K562 (cell line): ENCODE measurements around the gene SUSD5. TPM values are rescaled to one million over a fixed set of nuclear protein-coding genes. Genes with fewer than 3 reads are reported as not detected.

Source experiments
- ATAC-seq: fragments of 200-7000 bp; cut with Tn5 transposase; 3 replicates; pipeline ENCODE4 v1.9.1; 2020; ENCODE audit warnings: moderate library complexity
- BruUV-seq: library from RNA; stranded (reverse); fragments of 400-500 nt; replicated peaks from 2 replicates; lab custom pipeline; 2021; lab: Mats Ljungman, UMichigan
- CTCF ChIA-PET: fragments of 300-600 bp; formaldehyde crosslinking; extraction: SDS; loops from one replicate; lab custom pipeline; 2021; ENCODE audit warnings: low intra/inter-chr PET ratio; lab: Yijun Ruan, JAX
- POLR2A ChIA-PET: fragments of 300-600, 350-650 bp; sonication (Branson Sonifier 250); formaldehyde crosslinking; extraction: SDS; loops from one replicate; lab custom pipeline; 2021; ENCODE audit warnings: antibody characterized with exemption, inconsistent platforms; lab: Yijun Ruan, JAX
- DNase-seq, 4 experiments: peaks; one replicate each; pipeline versions ENCODE4 v3.0.0 to v3.0.0-alpha.2; 2011 to 2018; ENCODE audit warnings: low spot score in 3 of 4, mixed read lengths in 3 of 4; ENCODE audit errors: extremely low read depth in 1 of 4
- FAIRE-seq: peaks from 2 replicates; lab custom pipeline; 2011; peaks lifted over from hg19 to GRCh38; lab: Jason Lieb, UNC
- H2AFZ ChIP-seq: 2 replicates; pipeline ENCODE4 v1.6.0; 2011; ENCODE audit warnings: low read depth, low read length, control low read depth, inconsistent platforms
- H3K27ac ChIP-seq: fragments of 200-600 bp; 3 replicates; pipeline ENCODE4 v1.8.0; 2011; ENCODE audit warnings: low read depth, mild to moderate bottlenecking, control low read depth, inconsistent platforms, low read length, moderate library complexity, mixed read lengths; ENCODE audit errors: extremely low read depth
- H3K27me3 ChIP-seq, 2 experiments: fragments of 300-600 bp in 1 of 2; 2 replicates in 1 of 2; 3 replicates in 1 of 2; pipeline versions ENCODE4 v1.6.0 to v1.8.0; 2011; ENCODE audit warnings: inconsistent platforms in 2 of 2, low read length in 2 of 2, mild to moderate bottlenecking in 1 of 2, mixed read lengths in 1 of 2, moderate library complexity in 1 of 2; ENCODE audit not compliant: control insufficient read depth in 2 of 2, insufficient read depth in 2 of 2
- H3K36me3 ChIP-seq: fragments of 300-600 bp; 3 replicates; pipeline ENCODE4 v1.8.0; 2011; ENCODE audit warnings: mild to moderate bottlenecking, low read length, inconsistent platforms; ENCODE audit not compliant: control insufficient read depth, insufficient read depth
- H3K4me1 ChIP-seq, 2 experiments: fragments of 200-600 bp in 1 of 2; replicated peaks in 1 of 2; 2 replicates in 1 of 2; 3 replicates in 1 of 2; pipeline versions ENCODE4 v1.5.1 to v1.8.0; 2011; ENCODE audit warnings: inconsistent platforms in 2 of 2, low read length in 2 of 2, mild to moderate bottlenecking in 1 of 2, mixed read lengths in 1 of 2, moderate library complexity in 1 of 2; ENCODE audit not compliant: control insufficient read depth in 2 of 2, insufficient read depth in 2 of 2
- H3K4me2 ChIP-seq: 2 replicates; pipeline ENCODE4 v1.6.1; 2011; ENCODE audit warnings: low read length, control low read depth, inconsistent platforms, mixed read lengths; ENCODE audit not compliant: insufficient read depth
- H3K4me3 ChIP-seq: fragments of 200-600 bp; sonication (generic), shearing (Covaris generic); 2 replicates; pipeline ENCODE4 v1.5.1; 2016; ENCODE audit warnings: control low read depth, inconsistent platforms
- H3K79me2 ChIP-seq: fragments of 200-600 bp; 3 replicates; pipeline ENCODE4 v1.8.0; 2011; ENCODE audit warnings: low read length, inconsistent platforms; ENCODE audit not compliant: control insufficient read depth, insufficient read depth
- H3K9ac ChIP-seq, 2 experiments: 2 replicates each; pipeline versions ENCODE4 v1.6.0 to v1.6.1; 2011; ENCODE audit warnings: low read depth in 2 of 2, low read length in 2 of 2, control low read depth in 1 of 2, inconsistent platforms in 1 of 2, mild to moderate bottlenecking in 1 of 2, mixed read lengths in 1 of 2; ENCODE audit not compliant: insufficient read depth in 1 of 2
- H3K9me1 ChIP-seq: one replicate; pipeline ENCODE4 v1.6.0; 2011; ENCODE audit warnings: inconsistent platforms, mild to moderate bottlenecking, low read length, moderate library complexity; ENCODE audit not compliant: control insufficient read depth, insufficient read depth
- H3K9me3 ChIP-seq: replicated peaks from 2 replicates; pipeline ENCODE4 v1.5.1; 2011; ENCODE audit warnings: low read depth, low read length, inconsistent platforms; ENCODE audit not compliant: control insufficient read depth, insufficient read depth
- H4K20me1 ChIP-seq: replicated peaks from 2 replicates; pipeline ENCODE4 v1.6.1; 2011; ENCODE audit warnings: low read length, inconsistent platforms, mixed read lengths; ENCODE audit not compliant: control insufficient read depth, insufficient read depth
- CHCHD3 ChIP-seq: fragments of 250-450 bp; sonication (Bioruptor Pico); IDR thresholded peaks from 2 replicates; pipeline ENCODE4 v2.1.2; 2022; ENCODE audit warnings: mild to moderate bottlenecking
- E2F5 ChIP-seq: sonication (generic); formaldehyde crosslinking; IDR thresholded peaks from 2 replicates; pipeline ENCODE4 v1.8.0; 2022; ENCODE audit warnings: mild to moderate bottlenecking, missing genetic modification reagents
- IRF2 ChIP-seq: sonication (generic); formaldehyde crosslinking; IDR thresholded peaks from 2 replicates; pipeline ENCODE4 v1.8.1; 2022; ENCODE audit warnings: mild to moderate bottlenecking, missing genetic modification reagents
- MXI1 ChIP-seq: IDR thresholded peaks from 2 replicates; pipeline ENCODE4 v1.6.1; 2011; ENCODE audit warnings: low read depth, mild to moderate bottlenecking, improper control_type of control experiment, low read length
- NFE2 ChIP-seq: IDR thresholded peaks from 2 replicates; pipeline ENCODE4 v1.6.1; 2014; ENCODE audit warnings: antibody characterized with exemption, low read depth
- RFX5 ChIP-seq: IDR thresholded peaks from 2 replicates; pipeline ENCODE4 v1.6.1; 2011; ENCODE audit warnings: low read depth, mild to moderate bottlenecking, improper control_type of control experiment, low read length
- XRCC3 ChIP-seq: fragments of 450-650 bp; IDR thresholded peaks from 2 replicates; pipeline ENCODE4 v1.6.1; 2017; ENCODE audit warnings: mild to moderate bottlenecking, moderate library complexity
- ZNF76 ChIP-seq: fragments of 250-450 bp; sonication (Bioruptor Pico); IDR thresholded peaks from 2 replicates; pipeline ENCODE4 v1.4.0; 2020; ENCODE audit warnings: mild to moderate bottlenecking, moderate library complexity, borderline replicate concordance
- ZSCAN29 ChIP-seq: fragments of 450-650 bp; IDR thresholded peaks from 2 replicates; pipeline ENCODE4 v1.6.1; 2017
- WGBS: fragments of 100-300 bp; shearing (Covaris generic); methylation state at CpG from one replicate; pipeline ENCODE4 v1.1.6; 2016; ENCODE audit warnings: low coverage, mixed read lengths; ENCODE audit not compliant: insufficient coverage; ENCODE audit errors: missing lambda C conversion rate; 5-methylcytosine and 5-hydroxymethylcytosine counted together
- in situ Hi-C: fragments of 300-500 bp; cut with MboI; formaldehyde crosslinking; loops from 4 replicates; pipeline ENCODE4 v1.15.0; 2018; ENCODE audit warnings: inconsistent platforms, mixed read lengths
- intact Hi-C: fragments of 100-400 bp; cut with micrococcal nuclease; formaldehyde crosslinking; loops from 2 replicates; pipeline ENCODE4 v1.14.2; 2022
- polyA plus RNA-seq, 8 experiments: library from polyadenylated mRNA; depleted of rRNA in 4 of 8; stranded (reverse) in 5 of 8; unstranded in 3 of 8; fragments of >200 nt; fragmentation: Nextera tagmentation in 2 of 8; fragmentation: Illumina TruSeq in 1 of 8; extraction: Ambion mirVana in 2 of 8; extraction: Trizol in 1 of 8; gene quantifications; 2 replicates each; pipeline versions ENCODE4 v1.2.1 to v1.2.3, GENCODE V29; 2011 to 2014; ENCODE audit warnings: inconsistent platforms in 1 of 8, missing spikeins in 1 of 8
- total RNA-seq, 7 experiments: library from RNA; depleted of rRNA in 6 of 7; stranded (reverse); fragments of >200 nt in 6 of 7; fragmentation: Illumina TruSeq in 2 of 7; extraction: Trizol in 2 of 7; gene quantifications; 2 replicates each; pipeline versions ENCODE4 v1.2.1 to v1.2.3, GENCODE V29; 2011 to 2021; ENCODE audit warnings: low replicate concordance in 1 of 7

The SUSD5 gene
- total and polyA plus RNA-seq, 9 of the 15 experiments (the other 6 are each of a cell fraction or from before 2014, with no cell fraction given), result not detected

GRCh38 chr3:33179132-33179531 is 39.5 kb downstream of the SUSD5 start:
- no peaks in the 10 kb centered on the region for H3K36me3 ChIP-seq
- H3K4me1 ChIP-seq, result peaks cover 0 to 3% of the 10 kb centered on the region in 2 experiments; a peak in 1 of 5 replicates
- no peaks in the 10 kb centered on the region for H4K20me1 ChIP-seq
- POLR2A ChIA-PET, result interaction anchor here (1.4 kb wide), 1 partner anchor 11 kb away, joined by 4 read pairs; no protein-coding TSS in a partner anchor
- ATAC-seq, result no peak
- peaks cover 3% of the 10 kb centered on the region for H3K9me1 ChIP-seq
- H3K9me3 ChIP-seq, result no peaks in the 10 kb centered on the region
- peaks cover 14 to 20% of the 10 kb centered on the region in 2 experiments; a peak in 3 of 5 replicates for H3K27me3 ChIP-seq
- TF ChIP-seq MXI1 (no peak), CHCHD3 (CRISPR knock-in tag) (no peak), E2F5 (CRISPR knock-in tag) (no peak), ZSCAN29 (no peak), XRCC3 (no peak), NFE2 (no peak), IRF2 (no peak), ZNF76 (CRISPR knock-in tag) (no peak), RFX5 (no peak)
- TF ChIP-seq, all 486 proteins: peak for 0
- no peak overlapping the region for H3K27ac ChIP-seq
- no TSS peak for BruUV-seq
- no peak overlapping the region for H3K4me3 ChIP-seq
- H3K4me2 ChIP-seq, result no peak overlapping the region
- H3K9ac ChIP-seq, result no peak overlapping the region
- WGBS, result 0% methylated on average over 1 of the region's 1 CpG
- no peak for DNase-seq
- CTCF ChIA-PET, result no interaction called here
- intact Hi-C loops (no loop called here), in situ Hi-C loops (no loop called here)
- no peak overlapping the region for H2AFZ ChIP-seq
- no peaks in the 10 kb centered on the region for H3K79me2 ChIP-seq
- FAIRE-seq, result no peak
